ENCODE measurements around the gene NCAM1. TPM values are rescaled to one million over a fixed set of nuclear protein-coding genes. Genes with fewer than 3 reads are reported as not detected.

NCAM1 gene
- polyA plus RNA-seq, 1 donor (not counting 4 experiments of a cell fraction or from before 2014, with no cell fraction given) = 0.04 TPM

GRCh38 chr11:113018913-113019312 is 57.7 kb downstream of the NCAM1 start:
- no peaks in the 10 kb centered on the region for H4K20me1 ChIP-seq (ENCODE audit: control insufficient read depth, extremely low read depth, insufficient read depth, low read length)
- no peak overlapping the region for H2AFZ ChIP-seq (ENCODE audit: control insufficient read depth, low read length)
- no peaks in the 10 kb centered on the region for H3K79me2 ChIP-seq (ENCODE audit: control insufficient read depth, insufficient read depth, low read length)
- no peak overlapping the region for H3K4me3 ChIP-seq (ENCODE audit: control insufficient read depth in 2 of 3, extremely low read depth in 1 of 3, insufficient read depth in 2 of 3, low read depth in 1 of 3, low read length in 3 of 3)
- H3K9ac ChIP-seq (ENCODE audit: control insufficient read depth, extremely low read depth, insufficient read depth, low read length) = no peak overlapping the region
- FAIRE-seq (no peak), DNase-seq (ENCODE audit: low read depth, low spot score) (no peak)
- H3K27ac ChIP-seq (ENCODE audit: control insufficient read depth, insufficient read depth, low read length) = no peak overlapping the region
- TF ChIP-seq CTCF (optimal IDR thresholded peaks at IDR 0.05 in 1 of 3, IDR thresholded peaks at IDR 0.05 in 1 of 3, conservative IDR thresholded peaks at IDR 0.05 in 1 of 3; ENCODE audit: extremely low read depth in 1 of 3, insufficient read depth in 2 of 3, low read length in 3 of 3) = no peak
- no peak for TF ChIP-seq EZH2 (IDR thresholded peaks at IDR 0.05; ENCODE audit: low read length)
- no peaks in the 10 kb centered on the region for H3K9me1 ChIP-seq (ENCODE audit: control insufficient read depth, extremely low read depth, insufficient read depth, low read length)
- dilution Hi-C loops (cut with MboI; ENCODE audit: extremely low pct_ligation_motif_present, low sequenced_read_pairs) = no loop called here
- no peak overlapping the region for H3K4me2 ChIP-seq (ENCODE audit: control insufficient read depth, extremely low read depth, insufficient read depth, low read depth, low read length)
- H3K36me3 ChIP-seq (ENCODE audit: control insufficient read depth in 2 of 2, extremely low read depth in 1 of 2, insufficient read depth in 2 of 2, low read length in 2 of 2) = no peaks in the 10 kb centered on the region
- no peaks in the 10 kb centered on the region for H3K4me1 ChIP-seq (ENCODE audit: control insufficient read depth, extremely low read depth, insufficient read depth, low read length)
- H3K9me3 ChIP-seq (ENCODE audit: control insufficient read depth, low read depth, low read length) = no peaks in the 10 kb centered on the region
- no peaks in the 10 kb centered on the region for H3K27me3 ChIP-seq (ENCODE audit: control insufficient read depth, extremely low read depth, insufficient read depth, low read length)

- no peak for TF ChIP-seq CTCF (optimal IDR thresholded peaks at IDR 0.05 in 1 of 3, IDR thresholded peaks at IDR 0.05 in 1 of 3, conservative IDR thresholded peaks at IDR 0.05 in 1 of 3; ENCODE audit: extremely low read depth in 1 of 3, insufficient read depth in 2 of 3, low read length in 3 of 3)
- TF ChIP-seq EZH2 (IDR thresholded peaks at IDR 0.05; ENCODE audit: low read length) = no peak
- DNase-seq (ENCODE audit: low read depth, low spot score) (no peak), FAIRE-seq (no peak)
- H4K20me1 ChIP-seq (ENCODE audit: control insufficient read depth, extremely low read depth, insufficient read depth, low read length) = no peaks in the 10 kb centered on the region
- no peaks in the 10 kb centered on the region for H3K9me3 ChIP-seq (ENCODE audit: control insufficient read depth, low read depth, low read length)
- H3K27ac ChIP-seq (ENCODE audit: control insufficient read depth, insufficient read depth, low read length) = no peak overlapping the region
- H3K4me2 ChIP-seq (ENCODE audit: control insufficient read depth, extremely low read depth, insufficient read depth, low read depth, low read length) = no peak overlapping the region
- no peaks in the 10 kb centered on the region for H3K79me2 ChIP-seq (ENCODE audit: control insufficient read depth, insufficient read depth, low read length)
- no peak overlapping the region for H2AFZ ChIP-seq (ENCODE audit: control insufficient read depth, low read length)
- dilution Hi-C loops (cut with MboI; ENCODE audit: extremely low pct_ligation_motif_present, low sequenced_read_pairs) = no loop called here
- no peak overlapping the region for H3K9ac ChIP-seq (ENCODE audit: control insufficient read depth, extremely low read depth, insufficient read depth, low read length)
- no peak overlapping the region for H3K4me3 ChIP-seq (ENCODE audit: control insufficient read depth in 2 of 3, extremely low read depth in 1 of 3, insufficient read depth in 2 of 3, low read depth in 1 of 3, low read length in 3 of 3)
- no peaks in the 10 kb centered on the region for H3K36me3 ChIP-seq (ENCODE audit: control insufficient read depth in 2 of 2, extremely low read depth in 1 of 2, insufficient read depth in 2 of 2, low read length in 2 of 2)
- no peaks in the 10 kb centered on the region for H3K9me1 ChIP-seq (ENCODE audit: control insufficient read depth, extremely low read depth, insufficient read depth, low read length)
- no peaks in the 10 kb centered on the region for H3K4me1 ChIP-seq (ENCODE audit: control insufficient read depth, extremely low read depth, insufficient read depth, low read length)
- no peaks in the 10 kb centered on the region for H3K27me3 ChIP-seq (ENCODE audit: control insufficient read depth, extremely low read depth, insufficient read depth, low read length)
These were observed 58.5 kb downstream of the NCAM1 start for GRCh38 chr11:113019711-113020110.
